K562 (cell line): ENCODE results near the gene NUP107. TPM values are rescaled to one million over a fixed set of nuclear protein-coding genes. Genes with fewer than 3 reads are reported as not detected.
A peak's percentile ranks its signal among the peaks of the same experiment; 100 is the strongest.

Experiments
- ATAC-seq: fragments of 200-7000 bp; cut with Tn5 transposase; 3 replicates; pipeline ENCODE4 v1.9.1; 2020; ENCODE audit warnings: moderate library complexity
- BruUV-seq: library from RNA; stranded (reverse); fragments of 400-500 nt; replicated peaks from 2 replicates; lab custom pipeline; 2021; lab: Mats Ljungman, UMichigan
- CTCF ChIA-PET: fragments of 300-600 bp; formaldehyde crosslinking; extraction: SDS; loops from one replicate; lab custom pipeline; 2021; ENCODE audit warnings: low intra/inter-chr PET ratio; lab: Yijun Ruan, JAX
- POLR2A ChIA-PET: fragments of 300-600, 350-650 bp; sonication (Branson Sonifier 250); formaldehyde crosslinking; extraction: SDS; loops from one replicate; lab custom pipeline; 2021; ENCODE audit warnings: antibody characterized with exemption, inconsistent platforms; lab: Yijun Ruan, JAX
- DNase-seq, 4 experiments: peaks; one replicate each; pipeline versions ENCODE4 v3.0.0 to v3.0.0-alpha.2; 2011 to 2018; ENCODE audit warnings: low spot score in 3 of 4, mixed read lengths in 3 of 4; ENCODE audit errors: extremely low read depth in 1 of 4
- FAIRE-seq: peaks from 2 replicates; lab custom pipeline; 2011; peaks lifted over from hg19 to GRCh38; lab: Jason Lieb, UNC
- H2AFZ ChIP-seq: 2 replicates; pipeline ENCODE4 v1.6.0; 2011; ENCODE audit warnings: low read depth, low read length, control low read depth, inconsistent platforms
- H3K27ac ChIP-seq: fragments of 200-600 bp; 3 replicates; pipeline ENCODE4 v1.8.0; 2011; ENCODE audit warnings: low read depth, mild to moderate bottlenecking, control low read depth, inconsistent platforms, low read length, moderate library complexity, mixed read lengths; ENCODE audit errors: extremely low read depth
- H3K27me3 ChIP-seq, 2 experiments: fragments of 300-600 bp in 1 of 2; 2 replicates in 1 of 2; 3 replicates in 1 of 2; pipeline versions ENCODE4 v1.6.0 to v1.8.0; 2011; ENCODE audit warnings: inconsistent platforms in 2 of 2, low read length in 2 of 2, mild to moderate bottlenecking in 1 of 2, mixed read lengths in 1 of 2, moderate library complexity in 1 of 2; ENCODE audit not compliant: control insufficient read depth in 2 of 2, insufficient read depth in 2 of 2
- H3K36me3 ChIP-seq: fragments of 300-600 bp; 3 replicates; pipeline ENCODE4 v1.8.0; 2011; ENCODE audit warnings: mild to moderate bottlenecking, low read length, inconsistent platforms; ENCODE audit not compliant: control insufficient read depth, insufficient read depth
- H3K4me1 ChIP-seq, 2 experiments: fragments of 200-600 bp in 1 of 2; replicated peaks in 1 of 2; 2 replicates in 1 of 2; 3 replicates in 1 of 2; pipeline versions ENCODE4 v1.5.1 to v1.8.0; 2011; ENCODE audit warnings: inconsistent platforms in 2 of 2, low read length in 2 of 2, mild to moderate bottlenecking in 1 of 2, mixed read lengths in 1 of 2, moderate library complexity in 1 of 2; ENCODE audit not compliant: control insufficient read depth in 2 of 2, insufficient read depth in 2 of 2
- H3K4me2 ChIP-seq: 2 replicates; pipeline ENCODE4 v1.6.1; 2011; ENCODE audit warnings: low read length, control low read depth, inconsistent platforms, mixed read lengths; ENCODE audit not compliant: insufficient read depth
- H3K4me3 ChIP-seq: fragments of 200-600 bp; sonication (generic), shearing (Covaris generic); 2 replicates; pipeline ENCODE4 v1.5.1; 2016; ENCODE audit warnings: control low read depth, inconsistent platforms
- H3K79me2 ChIP-seq: fragments of 200-600 bp; 3 replicates; pipeline ENCODE4 v1.8.0; 2011; ENCODE audit warnings: low read length, inconsistent platforms; ENCODE audit not compliant: control insufficient read depth, insufficient read depth
- H3K9ac ChIP-seq, 2 experiments: 2 replicates each; pipeline versions ENCODE4 v1.6.0 to v1.6.1; 2011; ENCODE audit warnings: low read depth in 2 of 2, low read length in 2 of 2, control low read depth in 1 of 2, inconsistent platforms in 1 of 2, mild to moderate bottlenecking in 1 of 2, mixed read lengths in 1 of 2; ENCODE audit not compliant: insufficient read depth in 1 of 2
- H3K9me1 ChIP-seq: one replicate; pipeline ENCODE4 v1.6.0; 2011; ENCODE audit warnings: inconsistent platforms, mild to moderate bottlenecking, low read length, moderate library complexity; ENCODE audit not compliant: control insufficient read depth, insufficient read depth
- H3K9me3 ChIP-seq: replicated peaks from 2 replicates; pipeline ENCODE4 v1.5.1; 2011; ENCODE audit warnings: low read depth, low read length, inconsistent platforms; ENCODE audit not compliant: control insufficient read depth, insufficient read depth
- H4K20me1 ChIP-seq: replicated peaks from 2 replicates; pipeline ENCODE4 v1.6.1; 2011; ENCODE audit warnings: low read length, inconsistent platforms, mixed read lengths; ENCODE audit not compliant: control insufficient read depth, insufficient read depth
- FOXJ2 ChIP-seq: fragments of 200-800 bp; sonication (Bioruptor generic); IDR thresholded peaks from 2 replicates; pipeline ENCODE4 v1.6.1; 2016; ENCODE audit warnings: missing genetic modification characterization, missing compliant biosample characterization
- KDM2B ChIP-seq: fragments of 250-450 bp; sonication (Bioruptor Pico); IDR thresholded peaks from 2 replicates; pipeline ENCODE4 v1.8.0; 2021; ENCODE audit warnings: mild to moderate bottlenecking, moderate library complexity
- PBX2 ChIP-seq, 2 experiments: IDR thresholded peaks in 1 of 2; conservative IDR thresholded peaks in 1 of 2; 2 replicates each; pipeline ENCODE4 v1.6.1; 2016; ENCODE audit warnings: low read depth in 2 of 2, mild to moderate bottlenecking in 1 of 2, missing compliant biosample characterization in 1 of 2, missing genetic modification characterization in 1 of 2, moderate library complexity in 1 of 2
- SFPQ ChIP-seq: fragments of 200-400 bp; formaldehyde crosslinking; IDR thresholded peaks from 2 replicates; pipeline ENCODE4 v1.6.1; 2017; ENCODE audit warnings: mild to moderate bottlenecking, low read depth, low read length, moderate library complexity
- ZBTB12 ChIP-seq: fragments of 250-450 bp; sonication (Bioruptor Pico); IDR thresholded peaks from 2 replicates; pipeline ENCODE4 v1.4.0; 2020
- ZNF121 ChIP-seq: sonication (generic); formaldehyde crosslinking; conservative IDR thresholded peaks from 2 replicates; pipeline ENCODE4 v1.8.0; 2022; ENCODE audit warnings: missing genetic modification reagents
- ZNF184 ChIP-seq: sonication (generic); formaldehyde crosslinking; IDR thresholded peaks from 2 replicates; pipeline ENCODE4 v1.5.0; 2020; ENCODE audit warnings: missing genetic modification reagents
- WGBS: fragments of 100-300 bp; shearing (Covaris generic); methylation state at CpG from one replicate; pipeline ENCODE4 v1.1.6; 2016; ENCODE audit warnings: low coverage, mixed read lengths; ENCODE audit not compliant: insufficient coverage; ENCODE audit errors: missing lambda C conversion rate; 5-methylcytosine and 5-hydroxymethylcytosine counted together
- in situ Hi-C: fragments of 300-500 bp; cut with MboI; formaldehyde crosslinking; loops from 4 replicates; pipeline ENCODE4 v1.15.0; 2018; ENCODE audit warnings: inconsistent platforms, mixed read lengths
- intact Hi-C: fragments of 100-400 bp; cut with micrococcal nuclease; formaldehyde crosslinking; loops from 2 replicates; pipeline ENCODE4 v1.14.2; 2022
- polyA plus RNA-seq, 8 experiments: library from polyadenylated mRNA; depleted of rRNA in 4 of 8; stranded (reverse) in 5 of 8; unstranded in 3 of 8; fragments of >200 nt; fragmentation: Nextera tagmentation in 2 of 8; fragmentation: Illumina TruSeq in 1 of 8; extraction: Ambion mirVana in 2 of 8; extraction: Trizol in 1 of 8; gene quantifications; 2 replicates each; pipeline versions ENCODE4 v1.2.1 to v1.2.3, GENCODE V29; 2011 to 2014; ENCODE audit warnings: inconsistent platforms in 1 of 8, missing spikeins in 1 of 8
- total RNA-seq, 7 experiments: library from RNA; depleted of rRNA in 6 of 7; stranded (reverse); fragments of >200 nt in 6 of 7; fragmentation: Illumina TruSeq in 2 of 7; extraction: Trizol in 2 of 7; gene quantifications; 2 replicates each; pipeline versions ENCODE4 v1.2.1 to v1.2.3, GENCODE V29; 2011 to 2021; ENCODE audit warnings: low replicate concordance in 1 of 7

NUP107 gene
- total and polyA plus RNA-seq, 9 of the 15 experiments (the other 6 are each of a cell fraction or from before 2014, with no cell fraction given), result 129 to 277 (median 199) TPM

GRCh38 chr12:68790081-68790951 is 103.5 kb downstream of the NUP107 start (continued):
- TF ChIP-seq PBX2 (CRISPR knock-in tag; IDR thresholded peaks at IDR 0.05; ENCODE audit: low read depth), result no peak
- TF ChIP-seq PBX2 (tag; conservative IDR thresholded peaks at IDR 0.05; ENCODE audit: low read depth), result no peak

- no peak overlapping the region for H3K9ac ChIP-seq
- CTCF ChIA-PET, result no interaction called here
- DNase-seq (no peak), FAIRE-seq (no peak), ATAC-seq (no peak)
- no peaks in the 10 kb centered on the region for H3K9me3 ChIP-seq
- H3K36me3 ChIP-seq, result no peaks in the 10 kb centered on the region
- peaks cover 4 to 8% of the 10 kb centered on the region in 2 experiments; a peak in 4 of 5 replicates for H3K4me1 ChIP-seq
- in situ Hi-C loops, result no loop called here
- no peaks in the 10 kb centered on the region for H3K79me2 ChIP-seq
- POLR2A ChIA-PET, result no interaction called here
- H3K9me1 ChIP-seq, result no peaks in the 10 kb centered on the region
- no peak overlapping the region for H3K4me2 ChIP-seq
- intact Hi-C loops, result no loop called here
- BruUV-seq, result no TSS peak
- TF ChIP-seq SFPQ, result no peak
- no peak for TF ChIP-seq ZBTB12 (CRISPR knock-in tag)
- TF ChIP-seq ZNF184 (CRISPR knock-in tag), result no peak
- no peak for TF ChIP-seq FOXJ2 (tag)
- TF ChIP-seq ZNF121, result peak; percentile 50
- no peak for TF ChIP-seq KDM2B (CRISPR knock-in tag)
- no peak overlapping the region for H3K27ac ChIP-seq
- no peak overlapping the region for H3K4me3 ChIP-seq
- 31% methylated on average over 2 of the region's 3 CpGs for WGBS
- no peak overlapping the region for H2AFZ ChIP-seq
- no peaks in the 10 kb centered on the region for H3K27me3 ChIP-seq
- H4K20me1 ChIP-seq, result no peaks in the 10 kb centered on the region
These were observed 104.1 kb downstream of the NUP107 start for GRCh38 chr12:68790952-68791234.
